GM23338 (cell line): ENCODE results near the gene RNF8. TPM values are rescaled to one million over a fixed set of nuclear protein-coding genes. Genes with fewer than 3 reads are reported as not detected.

Experiments
- ATAC-seq: fragments of 200-7000 bp; cut with Tn5 transposase; 3 replicates; pipeline ENCODE4 v1.9.1; 2020
- DNase-seq: peaks from one replicate; pipeline ENCODE4 v3.0.0-alpha.2; 2015; ENCODE audit warnings: low spot score
- H2AFZ ChIP-seq: fragments of 200-600 bp; sonication (generic); 2 replicates; pipeline ENCODE4 v1.8.0; 2016; ENCODE audit warnings: antibody characterized with exemption, mild to moderate bottlenecking, moderate library complexity
- H3F3A ChIP-seq: fragments of 200-600 bp; sonication (generic); replicated peaks from 2 replicates; pipeline ENCODE4 v1.8.0; 2017; ENCODE audit warnings: antibody characterized with exemption, mixed run types, low read depth
- H3K27ac ChIP-seq: fragments of 200-600 bp; sonication (generic); 2 replicates; pipeline ENCODE4 v1.6.1; 2016; ENCODE audit warnings: low read depth
- H3K27me3 ChIP-seq: fragments of 200-600 bp; sonication (generic); 2 replicates; pipeline ENCODE4 v1.8.0; 2016; ENCODE audit warnings: mild to moderate bottlenecking, mixed run types, moderate library complexity; ENCODE audit not compliant: insufficient read depth
- H3K36me3 ChIP-seq: fragments of 200-600 bp; sonication (generic); 2 replicates; pipeline ENCODE4 v1.8.0; 2016; ENCODE audit warnings: mild to moderate bottlenecking; ENCODE audit not compliant: insufficient read depth
- H3K4me1 ChIP-seq: fragments of 200-600 bp; sonication (generic); 2 replicates; pipeline ENCODE4 v1.8.0; 2016; ENCODE audit warnings: mild to moderate bottlenecking, moderate library complexity; ENCODE audit not compliant: insufficient read depth
- H3K4me2 ChIP-seq: fragments of 200-600 bp; sonication (generic); 2 replicates; pipeline ENCODE4 v1.7.1; 2017; ENCODE audit warnings: mixed run types
- H3K4me3 ChIP-seq: fragments of 200-600 bp; sonication (generic); 2 replicates; pipeline ENCODE4 v1.6.1; 2016; ENCODE audit warnings: mixed run types
- H3K79me2 ChIP-seq: fragments of 200-600 bp; sonication (generic); replicated peaks from 2 replicates; pipeline ENCODE4 v1.8.0; 2017; ENCODE audit warnings: mild to moderate bottlenecking; ENCODE audit not compliant: insufficient read depth
- H3K9me2 ChIP-seq: fragments of 200-600 bp; sonication (generic); 2 replicates; pipeline ENCODE4 v1.8.0; 2017; ENCODE audit not compliant: insufficient read depth
- H4K20me1 ChIP-seq: fragments of 200-600 bp; sonication (generic); replicated peaks from 2 replicates; pipeline ENCODE4 v1.8.0; 2017; ENCODE audit warnings: mild to moderate bottlenecking; ENCODE audit not compliant: insufficient read depth
- H3K27ac Mint-ChIP-seq: 2 replicates; pipeline ENCODE4 v1.8.0; 2020; ENCODE audit warnings: inconsistent platforms, mild to moderate bottlenecking, moderate library complexity, mixed read lengths
- H3K27me3 Mint-ChIP-seq: 3 replicates; pipeline ENCODE4 v1.8.0; 2022; ENCODE audit warnings: low read depth, mild to moderate bottlenecking, moderate library complexity, mixed read lengths, inconsistent platforms; ENCODE audit not compliant: insufficient read depth, poor library complexity
- H3K36me3 Mint-ChIP-seq: 3 replicates; pipeline ENCODE4 v1.8.0; 2021; ENCODE audit warnings: low read depth, mild to moderate bottlenecking, inconsistent platforms, moderate library complexity, mixed read lengths
- H3K4me1 Mint-ChIP-seq: 3 replicates; pipeline ENCODE4 v1.8.0; 2020; ENCODE audit warnings: mild to moderate bottlenecking, inconsistent platforms, mixed read lengths
- H3K4me3 Mint-ChIP-seq: 3 replicates; pipeline ENCODE4 v1.8.0; 2021; ENCODE audit warnings: moderate library complexity, mild to moderate bottlenecking, inconsistent platforms, mixed read lengths
- H3K9me3 Mint-ChIP-seq: 3 replicates; pipeline ENCODE4 v1.8.0; 2020; ENCODE audit warnings: moderate library complexity, mild to moderate bottlenecking, inconsistent platforms, mixed read lengths
- STAT1 ChIP-seq: IDR thresholded peaks from one replicate; pipeline ENCODE4 v1.6.1; 2016; ENCODE audit warnings: antibody characterized with exemption; ENCODE audit not compliant: unreplicated experiment
- ZNF462 ChIP-seq: fragments of 250-450 bp; sonication (Bioruptor Pico); IDR thresholded peaks from 2 replicates; pipeline ENCODE4 v1.5.0; 2020; ENCODE audit warnings: mild to moderate bottlenecking, moderate library complexity
- polyA plus RNA-seq: library from polyadenylated mRNA; unstranded; fragments of >200 nt; fragmentation: Nextera tagmentation; extraction: Ambion mirVana; gene quantifications from 2 replicates; pipeline ENCODE4 v1.2.1, GENCODE V29; 2016
- total RNA-seq: library from RNA; depleted of rRNA; stranded (reverse); fragments of >200 nt; shearing (Covaris generic); gene quantifications from 2 replicates; pipeline ENCODE4 v1.2.3, GENCODE V29; 2014
- TF ChIP-seq, protein P1 (sequence below): IDR thresholded peaks from 2 replicates; pipeline ENCODE4 v1.6.1; 2016; ENCODE audit warnings: antibody characterized with exemption

RNF8 gene
- total and polyA plus RNA-seq, 2 experiments from 2014 or later: 41.6 to 55.2 TPM

DNA sequence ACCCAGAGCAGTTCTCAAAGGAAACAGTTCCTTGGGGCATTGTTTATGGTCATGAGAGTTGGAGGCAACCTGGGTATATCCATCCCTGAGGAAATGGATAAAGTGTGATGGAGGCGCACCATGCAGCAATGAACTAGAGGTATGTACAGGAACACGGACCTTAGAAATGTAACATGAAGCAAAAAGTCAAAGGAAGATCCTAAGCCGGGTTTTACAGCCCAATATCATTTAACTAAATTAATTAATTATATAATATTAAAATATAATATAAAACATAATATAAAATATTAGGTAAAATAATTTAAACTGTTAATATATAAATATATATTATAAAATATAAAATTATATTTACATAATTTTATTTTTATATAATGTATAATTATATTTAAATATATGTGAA lies 44.1 kb upstream of the RNF8 start (continued):
- TF ChIP-seq ZNF462: no peak

DNA sequence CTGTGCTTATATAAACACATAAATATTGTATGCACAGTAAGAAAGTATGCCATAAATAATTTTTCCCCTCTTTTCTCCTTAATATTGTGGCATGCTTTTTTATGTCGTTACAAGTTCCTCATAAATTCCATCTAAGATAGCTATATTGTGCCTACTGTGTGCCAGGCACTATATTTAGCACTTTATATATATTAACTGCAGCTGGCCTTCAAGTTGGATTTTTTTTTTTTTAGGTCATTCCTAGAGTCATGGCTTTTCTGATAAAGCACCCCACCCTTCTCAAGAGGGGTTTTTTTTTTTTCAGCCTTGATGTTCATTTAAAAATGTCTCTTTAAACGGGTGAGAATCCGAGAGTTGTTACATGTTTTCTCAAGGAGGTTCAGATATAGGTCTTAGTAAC lies 42.8 kb upstream of the RNF8 start:
- H3K36me3 ChIP-seq: peaks cover 3% of the 10 kb centered on the region; the same call in 1 of the 2 replicates
- no peaks in the 10 kb centered on the region for H3K4me1 ChIP-seq
- Mint-ChIP-seq H3K4me3 (no peak overlapping the region), H3K36me3 (peaks cover 15% of the 10 kb centered on the region), H3K4me1 (no peaks in the 10 kb centered on the region), H3K9me3 (no peaks in the 10 kb centered on the region), H3K27ac (no peak overlapping the region), H3K27me3 (no peaks in the 10 kb centered on the region)
- 0 out of 2 replicates have a peak, but pooled peaks cover 9% of the 10 kb centered on the region for H3F3A ChIP-seq
- H3K27ac ChIP-seq: no peak overlapping the region
- no peak overlapping the region for H3K4me2 ChIP-seq
- no peak overlapping the region for H3K4me3 ChIP-seq
- DNase-seq (no peak), ATAC-seq (no peak)
- H3K9me2 ChIP-seq: no peaks in the 10 kb centered on the region
- H4K20me1 ChIP-seq: peaks cover 3% of the 10 kb centered on the region
- H3K79me2 ChIP-seq: no peaks in the 10 kb centered on the region
- TF ChIP-seq STAT1: no peak
- H2AFZ ChIP-seq: no peak overlapping the region
- H3K27me3 ChIP-seq: no peaks in the 10 kb centered on the region

- Histone ChIP-seq H2AFZ (no peak overlapping the region), H4K20me1 (peaks cover 3% of the 10 kb centered on the region), H3F3A (0 out of 2 replicates have a peak, but pooled peaks cover 9% of the 10 kb centered on the region), H3K27me3 (no peaks in the 10 kb centered on the region), H3K79me2 (no peaks in the 10 kb centered on the region), H3K27ac (no peak overlapping the region), H3K4me2 (no peak overlapping the region), H3K4me3 (no peak overlapping the region), H3K36me3 (peaks cover 10% of the 10 kb centered on the region), H3K4me1 (no peaks in the 10 kb centered on the region), H3K9me2 (no peaks in the 10 kb centered on the region)
- H3K4me3 Mint-ChIP-seq: no peak overlapping the region
- no peaks in the 10 kb centered on the region for H3K4me1 Mint-ChIP-seq
- no peak overlapping the region for H3K27ac Mint-ChIP-seq
- no peak for ATAC-seq
- peaks cover 17% of the 10 kb centered on the region for H3K36me3 Mint-ChIP-seq
- no peak for DNase-seq
- H3K27me3 Mint-ChIP-seq: no peaks in the 10 kb centered on the region
- no peaks in the 10 kb centered on the region for H3K9me3 Mint-ChIP-seq
- TF ChIP-seq, protein P1, sequence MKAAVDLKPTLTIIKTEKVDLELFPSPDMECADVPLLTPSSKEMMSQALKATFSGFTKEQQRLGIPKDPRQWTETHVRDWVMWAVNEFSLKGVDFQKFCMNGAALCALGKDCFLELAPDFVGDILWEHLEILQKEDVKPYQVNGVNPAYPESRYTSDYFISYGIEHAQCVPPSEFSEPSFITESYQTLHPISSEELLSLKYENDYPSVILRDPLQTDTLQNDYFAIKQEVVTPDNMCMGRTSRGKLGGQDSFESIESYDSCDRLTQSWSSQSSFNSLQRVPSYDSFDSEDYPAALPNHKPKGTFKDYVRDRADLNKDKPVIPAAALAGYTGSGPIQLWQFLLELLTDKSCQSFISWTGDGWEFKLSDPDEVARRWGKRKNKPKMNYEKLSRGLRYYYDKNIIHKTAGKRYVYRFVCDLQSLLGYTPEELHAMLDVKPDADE: no peak
- TF ChIP-seq STAT1: no peak
Measured at GRCh38 chr6:37311741-37312473, 41.9 kb upstream of the RNF8 start.
